HepG2 (cell line): ENCODE results near the gene GIMAP7. TPM values are rescaled to one million over a fixed set of nuclear protein-coding genes. Genes with fewer than 3 reads are reported as not detected.

Source experiments
- ATAC-seq: fragments of 200-7000 bp; cut with Tn5 transposase; 3 replicates; pipeline ENCODE4 v1.9.1; 2020; ENCODE audit warnings: mild to moderate bottlenecking, moderate library complexity
- BruUV-seq: library from RNA; stranded (reverse); fragments of 400-500 nt; replicated peaks from 2 replicates; lab custom pipeline; 2021; lab: Mats Ljungman, UMichigan
- CTCF ChIA-PET: fragments of 300-600 bp; formaldehyde crosslinking; extraction: SDS; loops from one replicate; lab custom pipeline; 2021; ENCODE audit warnings: low total read pairs, inconsistent platforms, low intra/inter-chr PET ratio; lab: Yijun Ruan, JAX
- POLR2A ChIA-PET: fragments of 350-600 bp; sonication (Branson Sonifier 250); formaldehyde crosslinking; loops from one replicate; lab custom pipeline; 2020; ENCODE audit warnings: antibody characterized with exemption, inconsistent platforms; lab: Yijun Ruan, JAX
- DNase-seq: peaks from one replicate; pipeline ENCODE4 v3.0.0-alpha.2; 2015; ENCODE audit warnings: low spot score
- FAIRE-seq: peaks from 3 replicates; lab custom pipeline; 2011; peaks lifted over from hg19 to GRCh38; lab: Jason Lieb, UNC
- H2AFZ ChIP-seq: one replicate; pipeline ENCODE4 v1.6.1; 2011; ENCODE audit warnings: low read length, inconsistent platforms
- H3K27ac ChIP-seq: fragments of 300-600 bp; 3 replicates; pipeline ENCODE4 v1.8.0; 2011; ENCODE audit warnings: mixed run types, mild to moderate bottlenecking, mixed read lengths, low read length, inconsistent platforms; ENCODE audit not compliant: insufficient read depth; ENCODE audit errors: extremely low read length
- H3K27me3 ChIP-seq, 2 experiments: fragments of 200-600 bp in 1 of 2; 2 replicates in 1 of 2; 3 replicates in 1 of 2; pipeline versions ENCODE4 v1.6.0 to v1.8.0; 2011; ENCODE audit warnings: low read length in 2 of 2, mild to moderate bottlenecking in 2 of 2, moderate library complexity in 2 of 2, inconsistent platforms in 1 of 2; ENCODE audit not compliant: insufficient read depth in 2 of 2, control insufficient read depth in 1 of 2
- H3K36me3 ChIP-seq, 2 experiments: fragments of 200-600 bp in 1 of 2; replicated peaks in 1 of 2; 2 replicates in 1 of 2; 3 replicates in 1 of 2; pipeline versions ENCODE4 v1.5.1 to v1.8.0; 2011; ENCODE audit warnings: low read length in 2 of 2, inconsistent platforms in 1 of 2; ENCODE audit not compliant: insufficient read depth in 2 of 2, control insufficient read depth in 1 of 2
- H3K4me1 ChIP-seq: 2 replicates; pipeline ENCODE4 v1.5.1; 2012; ENCODE audit warnings: low read length, inconsistent platforms; ENCODE audit not compliant: insufficient read depth
- H3K4me2 ChIP-seq: 2 replicates; pipeline ENCODE4 v1.6.0; 2011; ENCODE audit warnings: low read depth, low read length, inconsistent platforms
- H3K4me3 ChIP-seq, 3 experiments: fragments of 200-600 bp in 1 of 3; sonication (generic), shearing (Covaris generic) in 1 of 3; replicated peaks in 1 of 3; 2 replicates each; pipeline ENCODE4 v1.5.1; 2011 to 2016; ENCODE audit warnings: low read length in 3 of 3, inconsistent platforms in 2 of 3, low read depth in 2 of 3, mild to moderate bottlenecking in 2 of 3, control low read depth in 1 of 3, mixed read lengths in 1 of 3; ENCODE audit not compliant: insufficient read depth in 1 of 3
- H3K79me2 ChIP-seq: one replicate; pipeline ENCODE4 v1.6.1; 2011; ENCODE audit warnings: low read length, inconsistent platforms; ENCODE audit not compliant: insufficient read depth
- H3K9ac ChIP-seq: 2 replicates; pipeline ENCODE4 v1.6.0; 2011; ENCODE audit warnings: mild to moderate bottlenecking, low read depth, low read length, inconsistent platforms; ENCODE audit not compliant: insufficient read depth
- H3K9me3 ChIP-seq: 2 replicates; pipeline ENCODE4 v1.5.1; 2012; ENCODE audit warnings: mild to moderate bottlenecking, low read length
- H4K20me1 ChIP-seq: 2 replicates; pipeline ENCODE4 v1.6.0; 2011; ENCODE audit warnings: inconsistent platforms, mild to moderate bottlenecking, low read length, moderate library complexity; ENCODE audit not compliant: insufficient read depth
- CBX1 ChIP-seq: IDR thresholded peaks from one replicate; pipeline ENCODE4 v1.6.1; 2016; ENCODE audit warnings: antibody characterized with exemption, low read depth
- ELF1 ChIP-seq: sonication (generic); formaldehyde crosslinking; IDR thresholded peaks from 2 replicates; pipeline ENCODE4 v1.4.0; 2020; ENCODE audit warnings: missing genetic modification reagents
- EP300 ChIP-seq, 3 experiments: sonication (generic) in 1 of 3; formaldehyde crosslinking in 1 of 3; IDR thresholded peaks; 2 replicates each; pipeline versions ENCODE4 v1.5.1 to v1.6.1; 2011 to 2020; ENCODE audit warnings: low read depth in 2 of 3, low read length in 2 of 3, borderline replicate concordance in 1 of 3, improper control_type of control experiment in 1 of 3, mild to moderate bottlenecking in 1 of 3, missing genetic modification reagents in 1 of 3, moderate library complexity in 1 of 3
- FLYWCH1 ChIP-seq: sonication (generic); formaldehyde crosslinking; IDR thresholded peaks from 2 replicates; pipeline ENCODE4 v1.8.1; 2023; ENCODE audit warnings: mild to moderate bottlenecking, missing genetic modification reagents
- KLF12 ChIP-seq: sonication (generic); formaldehyde crosslinking; IDR thresholded peaks from 2 replicates; pipeline ENCODE4 v1.4.0; 2020; ENCODE audit warnings: missing genetic modification reagents, borderline replicate concordance
- LCORL ChIP-seq, 2 experiments: fragments of 450-650 bp in 1 of 2; sonication (generic) in 1 of 2; formaldehyde crosslinking in 1 of 2; IDR thresholded peaks; 2 replicates each; pipeline versions ENCODE4 v1.5.0 to v1.6.1; 2017 to 2020; ENCODE audit warnings: antibody characterized with exemption in 1 of 2, missing genetic modification reagents in 1 of 2
- MED8 ChIP-seq: sonication (generic); formaldehyde crosslinking; IDR thresholded peaks from 2 replicates; pipeline ENCODE4 v1.8.1; 2023; ENCODE audit warnings: mild to moderate bottlenecking, missing genetic modification reagents; ENCODE audit not compliant: insufficient replicate concordance
- NFYB ChIP-seq: sonication (generic); formaldehyde crosslinking; IDR thresholded peaks from 2 replicates; pipeline ENCODE4 v1.4.0; 2020; ENCODE audit warnings: missing genetic modification reagents
- ONECUT2 ChIP-seq: sonication (generic); formaldehyde crosslinking; IDR thresholded peaks from 2 replicates; pipeline ENCODE4 v1.4.0; 2020; ENCODE audit warnings: missing genetic modification reagents
- PHB2 ChIP-seq: fragments of 450-650 bp; IDR thresholded peaks from 2 replicates; pipeline ENCODE4 v1.6.1; 2018; ENCODE audit not compliant: partially characterized antibody
- PRDM4 ChIP-seq: sonication (generic); formaldehyde crosslinking; IDR thresholded peaks from 2 replicates; pipeline ENCODE4 v1.9.0; 2021; ENCODE audit warnings: missing genetic modification reagents, borderline replicate concordance
- SRSF1 ChIP-seq: fragments of 200-400 bp; formaldehyde crosslinking; optimal IDR thresholded peaks from 2 replicates; pipeline ENCODE3; 2017; ENCODE audit warnings: mild to moderate bottlenecking, low read depth, low read length, moderate library complexity
- ZC3H4 ChIP-seq: sonication (generic); formaldehyde crosslinking; IDR thresholded peaks from 2 replicates; pipeline ENCODE4 v1.4.0; 2020; ENCODE audit warnings: missing genetic modification reagents, borderline replicate concordance
- ZNF333 ChIP-seq: sonication (generic); formaldehyde crosslinking; IDR thresholded peaks from 2 replicates; pipeline ENCODE4 v1.4.0; 2020; ENCODE audit warnings: mild to moderate bottlenecking, missing genetic modification reagents, borderline replicate concordance
- ZNF350 ChIP-seq: sonication (generic); formaldehyde crosslinking; IDR thresholded peaks from 2 replicates; pipeline ENCODE4 v1.4.0; 2020; ENCODE audit warnings: mild to moderate bottlenecking, low read depth, missing genetic modification reagents, borderline replicate concordance
- ZNF639 ChIP-seq: conservative IDR thresholded peaks from 2 replicates; pipeline ENCODE4 v1.6.1; 2018; ENCODE audit warnings: missing genetic modification reagents
- ZNF687 ChIP-seq: sonication (generic); formaldehyde crosslinking; IDR thresholded peaks from 2 replicates; pipeline ENCODE4 v1.5.1; 2020; ENCODE audit warnings: mild to moderate bottlenecking, missing genetic modification reagents, moderate library complexity
- ZNF878 ChIP-seq: sonication (generic); formaldehyde crosslinking; IDR thresholded peaks from 2 replicates; pipeline ENCODE4 v1.8.1; 2023; ENCODE audit warnings: mild to moderate bottlenecking, missing genetic modification reagents, moderate library complexity
- WGBS: methylation state at CpG from one replicate; pipeline ENCODE4 v1.1.6; 2017; ENCODE audit warnings: low lambda C conversion rate; 5-methylcytosine and 5-hydroxymethylcytosine counted together
- in situ Hi-C: cut with HindIII; loops from 2 replicates; pipeline ENCODE4 v1.10.0; 2017; ENCODE audit warnings: low pct_unique_long_range_greater_than_20kb; ENCODE audit not compliant: extremely low pct_ligation_motif_present
- intact Hi-C: fragments of 100-400 bp; cut with micrococcal nuclease; formaldehyde crosslinking; loops from one replicate; pipeline ENCODE4 v1.10.0; 2022; ENCODE audit not compliant: unreplicated experiment
- polyA plus RNA-seq, 8 experiments: library from polyadenylated mRNA; depleted of rRNA in 3 of 8; stranded (reverse) in 7 of 8; unstranded in 1 of 8; fragments of >200 nt; fragmentation: Illumina TruSeq in 4 of 8; extraction: Trizol in 4 of 8; gene quantifications; 2 replicates each; pipeline versions ENCODE4 v1.2.1 to v1.2.3, GENCODE V29; 2011 to 2016; ENCODE audit warnings: low read depth in 4 of 8, missing spikeins in 1 of 8, mixed read lengths in 1 of 8; ENCODE audit not compliant: insufficient read depth in 1 of 8
- total RNA-seq, 5 experiments: library from RNA; depleted of rRNA; stranded (reverse); fragments of >200 nt; fragmentation: Illumina TruSeq; extraction: Trizol; gene quantifications; 2 replicates each; pipeline ENCODE4 v1.2.3, GENCODE V29; 2016; ENCODE audit warnings: low read depth in 1 of 5

The GIMAP7 gene
- total and polyA plus RNA-seq, 2 of the 13 experiments (the other 11 are each of a cell fraction or from before 2014, with no cell fraction given) = not detected

GRCh38 chr7:150564006-150564405 is 49.3 kb downstream of the GIMAP7 start:
- intact Hi-C loops = no loop called here
- peaks cover 0 to 12% of the 10 kb centered on the region in 2 experiments; a peak in 1 of 5 replicates for H3K27me3 ChIP-seq
- FAIRE-seq (no peak), DNase-seq (no peak), ATAC-seq (no peak)
- H4K20me1 ChIP-seq = no peaks in the 10 kb centered on the region
- H3K9me3 ChIP-seq = peaks cover 13% of the 10 kb centered on the region; the same call in 1 of the 2 replicates
- no peak overlapping the region for H2AFZ ChIP-seq
- H3K4me2 ChIP-seq = no peak overlapping the region
- ChIA-PET POLR2A (no interaction called here), CTCF (no interaction called here)
- in situ Hi-C loops = no loop called here
- no peaks in the 10 kb centered on the region for H3K4me1 ChIP-seq
- H3K4me3 ChIP-seq = no peak overlapping the region
- H3K9ac ChIP-seq = no peak overlapping the region
- H3K27ac ChIP-seq = no peak overlapping the region
- 3% methylated on average over 5 of the region's 5 CpGs for WGBS
- no TSS peak for BruUV-seq
- H3K79me2 ChIP-seq = no peaks in the 10 kb centered on the region
- no peaks in the 10 kb centered on the region for H3K36me3 ChIP-seq
- no peak for TF ChIP-seq NFYB (CRISPR knock-in tag)
- TF ChIP-seq ZC3H4 = no peak
- no peak for TF ChIP-seq FLYWCH1 (CRISPR knock-in tag)
- TF ChIP-seq ELF1 (CRISPR knock-in tag) = no peak
- TF ChIP-seq ZNF639 (CRISPR knock-in tag) = no peak
- TF ChIP-seq ZNF333 (CRISPR knock-in tag) = no peak
- no peak for TF ChIP-seq ZNF687 (CRISPR knock-in tag)
- TF ChIP-seq PRDM4 (CRISPR knock-in tag) = no peak
- TF ChIP-seq PHB2 = no peak
- no peak for TF ChIP-seq ZNF350 (CRISPR knock-in tag)
- no peak for TF ChIP-seq LCORL (IDR thresholded peaks at IDR 0.05)
- TF ChIP-seq LCORL (CRISPR knock-in tag; IDR thresholded peaks at IDR 0.05) = no peak
- TF ChIP-seq CBX1 = no peak
- no peak for TF ChIP-seq MED8 (CRISPR knock-in tag)
- no peak for TF ChIP-seq SRSF1
- TF ChIP-seq ONECUT2 (CRISPR knock-in tag) = no peak
- no peak for TF ChIP-seq EP300 (IDR thresholded peaks at IDR 0.05; ENCODE audit: low read depth in 2 of 2, low read length in 2 of 2)
- TF ChIP-seq EP300 (CRISPR knock-in tag; IDR thresholded peaks at IDR 0.05; ENCODE audit: borderline replicate concordance) = no peak
- no peak for TF ChIP-seq ZNF878 (CRISPR knock-in tag)
- TF ChIP-seq KLF12 (CRISPR knock-in tag) = no peak
